Stimulated activated CD8-positive, alpha-beta memory T cell treated with anti-CD3 and anti-CD28 coated beads, Interleukin-4, amount 100 ng/mL, for 24 hours (primary cell): ENCODE data around the gene ZNHIT3.

Experiments
- DNase-seq: peaks from one replicate; pipeline ENCODE4 v3.0.0-alpha.2; 2020; ENCODE audit warnings: low read depth

Gene ZNHIT3

GRCh38 chr17:36511216-36511615 lies 24.7 kb downstream of the ZNHIT3 start:
- no peak for DNase-seq

GRCh38 chr17:36512641-36513040 lies 26.2 kb downstream of the ZNHIT3 start:
- no peak for DNase-seq

- DNase-seq: no peak
Observed at GRCh38 chr17:36514856-36515255, 28.4 kb downstream of the ZNHIT3 start.

- no peak for DNase-seq
Observed at GRCh38 chr17:36515837-36516236, 29.4 kb downstream of the ZNHIT3 start.

GRCh38 chr17:36523113-36523512 lies 36.6 kb downstream of the ZNHIT3 start:
- DNase-seq: no peak

GRCh38 chr17:36524428-36524876 lies 38.0 kb downstream of the ZNHIT3 start:
- no peak for DNase-seq

GRCh38 chr17:36525113-36525512 lies 38.6 kb downstream of the ZNHIT3 start:
- no peak for DNase-seq

- DNase-seq: no peak
Observed at GRCh38 chr17:36525888-36526287, 39.4 kb downstream of the ZNHIT3 start.

GRCh38 chr17:36527621-36528250 lies 41.3 kb downstream of the ZNHIT3 start:
- no peak for DNase-seq

- DNase-seq: no peak
Observed at GRCh38 chr17:36529121-36529520, 42.6 kb downstream of the ZNHIT3 start.

- no peak for DNase-seq
Observed at GRCh38 chr17:36532435-36532975, 46.0 kb downstream of the ZNHIT3 start.

- peak; percentile 31 for DNase-seq
Observed at GRCh38 chr17:36533935-36534839, 47.7 kb downstream of the ZNHIT3 start.

- peak; percentile 82 for DNase-seq
Observed at GRCh38 chr17:36534840-36535668, 48.6 kb downstream of the ZNHIT3 start, which contains the start of the genes MYO19 and PIGW. Gene MYO19, minus strand, starts transcription at chr17:36534868. Its CDS starts 2,330 bp downstream, at chr17:36532538. Gene PIGW, plus strand, starts transcription at chr17:36534987. Its CDS starts 2,115 bp downstream, at chr17:36537102.

GRCh38 chr17:36535669-36536081 lies 49.2 kb downstream of the ZNHIT3 start:
- no peak for DNase-seq

- DNase-seq: no peak
Observed at GRCh38 chr17:36540696-36541095, 54.2 kb downstream of the ZNHIT3 start.

GRCh38 chr17:36542755-36543154 lies 56.3 kb downstream of the ZNHIT3 start:
- DNase-seq: no peak

- DNase-seq: no peak
Observed at GRCh38 chr17:36544044-36544306, 57.5 kb downstream of the ZNHIT3 start.

GRCh38 chr17:36544307-36545076 lies 58.0 kb downstream of the ZNHIT3 start, which contains the start of gene GGNBP2:
Gene GGNBP2, plus strand, starts transcription at chr17:36544919. Its CDS starts 806 bp downstream, at chr17:36545725.
- DNase-seq: peak; percentile 83

- DNase-seq: no peak
Observed at GRCh38 chr17:36545077-36545464, 58.6 kb downstream of the ZNHIT3 start.
